ENCODE data around the gene SLC44A3. TPM values are rescaled to one million over a fixed set of nuclear protein-coding genes. Genes with fewer than 3 reads are reported as not detected.

The SLC44A3 gene
- total and polyA plus RNA-seq, 2 of the 8 experiments (the other 6 are each of a cell fraction or from before 2014, with no cell fraction given) = 4.2 to 5.0 TPM

- TF ChIP-seq JUND (IDR thresholded peaks at IDR 0.05; ENCODE audit: low read length) (no peak; the same call in 1 of the 2 replicates), BCL11A (IDR thresholded peaks at IDR 0.05; ENCODE audit: low read depth in 2 of 2, low read length in 2 of 2) (no peak), TEAD4 (IDR thresholded peaks at IDR 0.05; ENCODE audit: low read depth, low read length) (0 out of 2 replicates have a peak, but pooled peaks have one; percentile 48), TCF12 (IDR thresholded peaks at IDR 0.05; ENCODE audit: low read depth, low read length) (0 out of 2 replicates have a peak, but pooled peaks have one; percentile 16), TBP (IDR thresholded peaks at IDR 0.05; ENCODE audit: low read depth, low read length) (no peak; the same call in 1 of the 2 replicates), GABPA (IDR thresholded peaks at IDR 0.05; ENCODE audit: borderline replicate concordance, insufficient read depth, low read length) (no peak), ZNF274 (IDR thresholded peaks at IDR 0.05; ENCODE audit: borderline replicate concordance, extremely low read depth, low read length) (no peak), SIRT6 (IDR thresholded peaks at IDR 0.05; ENCODE audit: low read length) (no peak), SIN3A (conservative IDR thresholded peaks at IDR 0.05 in 1 of 2, IDR thresholded peaks at IDR 0.05 in 1 of 2; ENCODE audit: low read depth in 1 of 2, low read length in 2 of 2) (peak in 1 of 2 experiments; percentile 76; a peak in 1 of 4 replicates), E2F6 (IDR thresholded peaks at IDR 0.05) (no peak), NANOG (IDR thresholded peaks at IDR 0.05; ENCODE audit: insufficient read depth, low read depth, low read length, poor library complexity, severe bottlenecking) (no peak), ATF3 (IDR thresholded peaks at IDR 0.05; ENCODE audit: insufficient read depth, low read depth, low read length) (0 out of 2 replicates have a peak, but pooled peaks have one; percentile 65), NRF1 (IDR thresholded peaks at IDR 0.05; ENCODE audit: low read depth, low read length) (no peak), RNF2 (IDR thresholded peaks at IDR 0.05; ENCODE audit: borderline replicate concordance, low read depth, low read length, missing control alignments, poor library complexity, severe bottlenecking) (no peak)
Measured at GRCh38 chr1:94854458-94855306, 34.5 kb downstream of the SLC44A3 start (continued).

Measured in H1 (cell line).